Left kidney (tissue), 2 donors: ENCODE data around the gene COL9A3. TPM values are rescaled to one million over a fixed set of nuclear protein-coding genes. Genes with fewer than 3 reads are reported as not detected.

ENCODE experiments used
- DNase-seq: peaks from one replicate; pipeline ENCODE4 v3.0.0-alpha.2; 2013
- polyA plus RNA-seq: library from polyadenylated mRNA; unstranded; fragments of 120-200 nt; gene quantifications from one replicate; pipeline ENCODE4 v1.2.1, GENCODE V29; 2013; ENCODE audit not compliant: insufficient read length

Gene COL9A3
- polyA plus RNA-seq, 1 donor = 10.3 TPM

GRCh38 chr20:62796699-62797491 is 20.0 kb upstream of the COL9A3 start:
- DNase-seq = no peak

GRCh38 chr20:62797671-62798532 is 18.9 kb upstream of the COL9A3 start:
- DNase-seq = no peak

- no peak for DNase-seq
Observed at GRCh38 chr20:62799036-62799435, 17.8 kb upstream of the COL9A3 start.

- no peak for DNase-seq
Observed at GRCh38 chr20:62799459-62799858, 17.4 kb upstream of the COL9A3 start.

GRCh38 chr20:62799873-62800272 is 17.0 kb upstream of the COL9A3 start:
- no peak for DNase-seq

- no peak for DNase-seq
Observed at GRCh38 chr20:62800314-62801259, 16.3 kb upstream of the COL9A3 start.

GRCh38 chr20:62801284-62802010 is 15.4 kb upstream of the COL9A3 start:
- no peak for DNase-seq

GRCh38 chr20:62802026-62802712 is 14.7 kb upstream of the COL9A3 start:
- DNase-seq = no peak

- no peak for DNase-seq
Observed at GRCh38 chr20:62804021-62804626, 12.7 kb upstream of the COL9A3 start.

- DNase-seq = no peak
Observed at GRCh38 chr20:62804627-62805154, 12.2 kb upstream of the COL9A3 start, which contains the start of gene OGFR. Gene OGFR (plus strand): TSS chr20:62804835. CDS start chr20:62804860, 25 bp downstream.

GRCh38 chr20:62805155-62805710 is 11.6 kb upstream of the COL9A3 start:
- no peak for DNase-seq

- no peak for DNase-seq
Observed at GRCh38 chr20:62805711-62806382, 11.0 kb upstream of the COL9A3 start.

GRCh38 chr20:62806383-62807050 is 10.3 kb upstream of the COL9A3 start:
- no peak for DNase-seq

- DNase-seq = no peak
Observed at GRCh38 chr20:62807444-62808210, 9.2 kb upstream of the COL9A3 start.

- DNase-seq = no peak
Observed at GRCh38 chr20:62808211-62808865, 8.5 kb upstream of the COL9A3 start.

GRCh38 chr20:62809530-62810428 is 7.1 kb upstream of the COL9A3 start:
- no peak for DNase-seq
